GM19397 (cell line): Measurements from ENCODE around the gene RTN4IP1.
A peak's percentile ranks its signal among the peaks of the same experiment; 100 is the strongest.
"Not testable (repeated sequence)": the region's sequence is repeated elsewhere in the genome, so short reads cannot be mapped to it uniquely, and the experiment has no call there.

Experiments used
- ATAC-seq: cut with Tn5 transposase; IDR thresholded peaks from one replicate; pipeline ENCODE4 v1.9.1; 2021; ENCODE audit warnings: mild to moderate bottlenecking, moderate library complexity; ENCODE audit not compliant: unreplicated experiment

The RTN4IP1 gene

GRCh38 chr6:106628658-106629102 lies 618 bp downstream of the RTN4IP1 start:
- ATAC-seq = no peak

DNA sequence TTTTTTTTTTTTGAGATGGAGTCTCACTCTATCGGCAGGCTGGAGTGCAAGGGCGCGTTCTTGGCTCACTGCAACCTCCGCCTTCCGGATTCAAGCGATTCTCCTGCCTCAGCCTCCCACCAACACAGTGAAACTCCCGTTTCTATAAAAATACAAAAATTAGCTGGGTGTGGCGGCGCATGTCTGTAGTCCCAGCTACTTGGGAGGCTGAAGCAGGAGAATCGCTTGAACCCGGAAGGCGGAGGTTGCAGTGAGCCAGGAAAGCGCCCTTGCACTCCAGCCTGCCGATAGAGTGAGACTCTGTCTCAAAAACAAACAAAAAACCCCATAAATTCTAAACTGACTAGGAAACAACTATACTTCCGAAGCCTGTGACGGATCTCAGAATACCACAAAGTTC lies 1.5 kb downstream of the RTN4IP1 start:
- ATAC-seq = not testable (repeated sequence)

DNA sequence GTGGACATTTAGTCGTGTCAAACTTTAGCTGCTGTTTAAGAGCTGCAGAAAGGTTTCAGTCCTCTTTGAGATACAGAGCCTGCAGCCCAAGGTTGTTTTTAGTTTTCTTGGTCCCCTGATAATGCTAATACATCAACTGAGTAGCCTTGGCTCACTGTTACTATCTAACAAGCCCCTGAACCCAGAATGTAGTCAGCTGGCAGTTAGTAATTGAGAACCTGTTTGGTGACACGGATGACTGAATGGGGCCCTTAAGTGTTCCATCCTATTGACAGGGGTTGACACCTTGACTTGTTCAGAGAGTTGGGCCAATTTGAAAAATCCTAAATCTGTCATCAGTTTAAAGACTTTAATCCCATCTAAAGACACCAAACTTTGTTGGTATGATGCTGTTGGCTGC lies 2.8 kb downstream of the RTN4IP1 start:
- no peak for ATAC-seq

- no peak for ATAC-seq
Measured at GRCh38 chr6:106623039-106623438, 6.3 kb downstream of the RTN4IP1 start.

DNA sequence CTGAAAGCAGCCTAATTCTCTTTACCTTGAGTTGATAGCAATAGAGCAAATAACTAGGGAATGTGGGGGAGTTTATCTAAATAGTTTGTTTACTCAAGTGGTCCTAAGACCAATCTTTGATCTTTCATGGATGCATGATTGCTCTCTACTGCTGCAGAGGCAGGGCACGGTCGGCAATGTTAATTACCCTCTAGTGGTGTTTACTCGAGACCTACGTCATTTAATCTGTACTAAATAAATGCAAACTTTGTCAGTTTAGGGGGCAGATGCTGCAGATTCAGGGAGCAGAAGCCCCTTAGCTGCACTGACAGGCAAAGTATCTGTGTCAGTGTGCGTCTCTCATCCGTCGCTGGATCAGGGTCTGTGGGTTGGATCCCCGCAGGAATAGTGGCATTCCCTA lies 6.9 kb downstream of the RTN4IP1 start:
- ATAC-seq = no peak

GRCh38 chr6:106620931-106621672 lies 8.2 kb downstream of the RTN4IP1 start:
- no peak for ATAC-seq

GRCh38 chr6:106619223-106619622 lies 10.1 kb downstream of the RTN4IP1 start:
- ATAC-seq = no peak

- ATAC-seq = no peak
Measured at GRCh38 chr6:106618324-106618723, 11.0 kb downstream of the RTN4IP1 start.

GRCh38 chr6:106617857-106618256 lies 11.4 kb downstream of the RTN4IP1 start:
- no peak for ATAC-seq

- peak; percentile 77 for ATAC-seq
Measured at GRCh38 chr6:106617302-106617701, 12.0 kb downstream of the RTN4IP1 start.

DNA sequence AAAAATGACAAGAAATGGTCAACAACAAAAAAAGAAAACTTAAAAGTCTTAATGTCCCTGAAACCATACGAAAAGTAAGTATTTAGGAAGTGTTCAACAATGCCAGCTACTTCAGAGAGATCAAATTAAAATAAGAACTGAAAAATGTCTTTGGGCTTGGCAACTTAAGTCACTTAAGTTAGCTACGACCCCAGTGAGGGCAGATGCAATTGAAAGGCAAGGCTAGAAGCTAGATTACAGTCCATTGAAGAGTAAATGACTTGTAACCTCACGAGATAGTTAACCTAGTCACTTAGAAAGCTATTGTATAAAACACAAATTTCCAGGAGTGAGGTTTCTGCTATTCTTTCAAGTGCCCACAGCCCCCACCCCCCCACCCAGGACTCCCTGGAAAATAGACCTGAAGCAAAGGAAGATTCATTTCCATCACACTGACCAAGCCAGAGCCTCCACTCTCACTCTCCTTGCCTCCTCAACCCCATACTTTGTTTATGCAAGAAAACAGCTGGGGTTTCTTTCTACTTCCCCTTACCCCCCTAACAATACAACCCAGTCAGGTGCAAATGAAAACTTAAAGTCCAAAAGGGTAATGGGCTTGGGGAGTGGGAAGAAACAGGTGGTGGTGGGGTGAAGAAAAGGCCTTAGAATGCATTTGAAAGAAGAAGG lies 14.6 kb downstream of the RTN4IP1 start:
- ATAC-seq = no peak

DNA sequence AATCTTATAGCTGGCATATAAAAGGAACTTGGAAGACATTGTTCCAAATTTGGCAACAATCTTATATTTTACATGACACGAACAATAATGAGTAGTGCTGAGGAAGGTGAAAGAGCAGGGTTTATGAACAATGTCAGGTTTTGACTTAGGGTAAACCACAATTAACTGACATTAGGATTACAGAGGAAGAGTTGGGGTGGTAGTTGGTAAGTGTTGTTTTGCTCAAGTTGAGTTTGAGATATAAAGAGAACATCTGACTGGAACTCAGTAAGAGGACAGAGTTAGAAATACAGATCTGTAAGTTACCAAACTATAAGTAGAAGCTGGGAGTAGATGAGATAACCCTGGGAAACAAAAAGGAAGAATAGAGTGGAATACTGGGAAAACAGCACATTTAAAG lies 15.1 kb downstream of the RTN4IP1 start:
- no peak for ATAC-seq

DNA sequence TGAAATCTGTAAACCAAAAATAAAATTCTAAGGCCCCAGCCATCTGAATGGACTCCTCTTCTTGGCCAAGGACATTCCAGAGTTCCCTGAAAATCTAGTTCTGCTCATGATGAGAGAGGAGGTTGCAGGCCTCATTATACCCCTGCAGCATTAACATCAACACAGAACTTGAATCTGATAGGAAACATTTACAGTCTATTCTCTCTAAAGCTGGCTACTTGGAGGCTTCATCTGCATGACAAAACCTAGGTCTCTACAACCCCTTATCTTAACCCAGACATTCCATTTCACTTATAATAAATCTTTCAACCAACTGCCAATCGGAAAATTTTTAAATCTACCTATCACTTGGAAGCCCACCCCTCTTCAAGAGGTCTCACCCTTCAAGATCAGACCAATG lies 15.7 kb downstream of the RTN4IP1 start:
- ATAC-seq = no peak

GRCh38 chr6:106612671-106613416 lies 16.5 kb downstream of the RTN4IP1 start:
- no peak for ATAC-seq

DNA sequence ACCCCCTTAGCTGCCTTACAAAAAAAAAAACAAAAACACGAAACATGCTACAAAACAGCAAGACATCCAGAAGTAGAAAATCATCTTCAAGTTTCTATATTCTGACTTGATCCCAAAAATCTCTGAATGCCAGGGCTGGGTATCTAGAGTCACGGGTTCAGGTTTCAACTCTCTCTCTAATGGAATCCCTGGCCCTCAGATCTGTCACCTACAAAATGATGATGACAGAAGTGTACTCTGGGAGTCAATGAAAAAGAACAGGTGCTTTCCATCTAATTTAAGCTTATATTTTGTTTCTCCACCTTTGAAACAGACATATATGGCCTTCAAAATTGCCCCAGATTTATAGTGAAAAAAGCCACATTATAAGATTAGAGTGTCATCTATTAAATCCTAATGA lies 18.3 kb downstream of the RTN4IP1 start:
- ATAC-seq = no peak

- ATAC-seq = no peak
Measured at GRCh38 chr6:106609699-106610098, 19.6 kb downstream of the RTN4IP1 start.

DNA sequence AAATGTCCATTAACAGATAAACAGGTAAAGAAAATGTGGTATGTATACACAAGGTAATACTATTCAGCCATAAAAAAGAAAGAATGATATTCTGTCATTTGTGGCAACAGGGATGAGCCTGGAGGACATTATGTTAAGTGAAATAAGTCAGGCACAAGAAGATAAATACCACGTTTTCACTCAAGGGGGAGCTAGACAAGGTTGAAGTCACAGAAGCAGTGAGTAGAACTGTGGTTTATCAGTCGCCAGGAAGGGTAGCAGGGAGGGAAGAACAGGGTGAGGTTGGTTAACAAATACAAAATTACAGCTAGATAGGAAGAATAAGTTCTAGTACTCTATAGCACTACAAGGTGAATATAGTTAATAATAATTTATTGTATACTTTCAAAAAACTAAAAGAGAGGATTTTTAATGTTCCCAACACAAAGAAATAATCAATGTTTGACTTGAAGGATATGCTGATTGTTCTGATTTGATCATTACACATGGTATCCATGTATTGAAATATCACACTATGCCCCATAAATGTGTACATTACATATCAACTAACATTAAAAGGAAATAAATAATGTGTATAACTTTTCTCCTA lies 21.1 kb downstream of the RTN4IP1 start:
- no peak for ATAC-seq

GRCh38 chr6:106600329-106600728 lies 29.0 kb downstream of the RTN4IP1 start:
- no peak for ATAC-seq

DNA sequence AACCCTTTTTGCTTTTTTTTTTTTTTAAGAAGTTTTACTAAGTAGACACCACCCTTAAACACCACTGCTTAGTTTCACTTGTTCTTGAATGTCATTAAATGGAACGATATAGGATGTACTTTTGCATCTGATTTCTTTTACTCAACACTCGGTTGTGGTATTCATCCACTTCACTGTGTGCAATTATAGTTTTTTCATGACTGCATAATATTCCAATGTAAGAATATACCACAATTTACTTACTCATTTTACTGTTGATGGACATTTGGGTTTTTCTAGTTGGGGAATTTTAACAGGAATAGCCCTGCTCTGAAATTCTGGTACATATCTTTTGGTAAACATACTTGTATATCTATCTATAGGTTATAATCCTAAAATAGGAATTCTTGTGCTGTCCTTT lies 29.9 kb downstream of the RTN4IP1 start:
- ATAC-seq = no peak

- ATAC-seq = no peak
Measured at GRCh38 chr6:106591111-106591825, 38.0 kb downstream of the RTN4IP1 start.

GRCh38 chr6:106588937-106589336 lies 40.4 kb downstream of the RTN4IP1 start:
- ATAC-seq = not testable (repeated sequence)
